Activated T-cell treated with anti-CD3 and anti-CD28 coated beads, Interleukin-2, amount 50 U/mL, for 4 hours (primary cell): Measurements from ENCODE around the gene LAMTOR4. TPM values are rescaled to one million over a fixed set of nuclear protein-coding genes. Genes with fewer than 3 reads are reported as not detected.

Experiments
- ATAC-seq, 2 donors: fragments of 200-7000 bp; cut with Tn5 transposase; one replicate each; pipeline ENCODE4 v1.10.0; 2021
- DNase-seq: peaks from one replicate; pipeline ENCODE4 v3.0.0-alpha.2; 2020
- H3K27me3 Mint-ChIP-seq: one replicate; pipeline ENCODE4 v1.8.0; 2021; ENCODE audit warnings: low read depth, mixed read lengths
- H3K36me3 Mint-ChIP-seq: one replicate; pipeline ENCODE4 v1.8.0; 2022; ENCODE audit warnings: mixed read lengths; ENCODE audit not compliant: insufficient read depth
- H3K4me1 Mint-ChIP-seq: one replicate; pipeline ENCODE4 v1.8.0; 2021; ENCODE audit warnings: low read depth, mixed read lengths
- H3K4me3 Mint-ChIP-seq: one replicate; pipeline ENCODE4 v1.8.0; 2021; ENCODE audit warnings: mild to moderate bottlenecking, moderate library complexity, mixed read lengths
- H3K9me3 Mint-ChIP-seq: one replicate; pipeline ENCODE4 v1.8.0; 2021; ENCODE audit warnings: mixed read lengths
- total RNA-seq, 3 donors: library from RNA; stranded (reverse); gene quantifications; one replicate each; pipeline ENCODE4 v1.2.1, GENCODE V29; 2021

LAMTOR4 gene
- total RNA-seq, 3 donors from 2014 or later = 109 to 119 (median 115) TPM

- Mint-ChIP-seq H3K27me3 (no peaks in the 10 kb centered on the region), H3K4me1 (peaks cover 55% of the 10 kb centered on the region), H3K9me3 (no peaks in the 10 kb centered on the region), H3K36me3 (peaks cover 19% of the 10 kb centered on the region), H3K4me3 (no peak overlapping the region)
- DNase-seq = no peak
- ATAC-seq = no peak
Observed at GRCh38 chr7:100155553-100156317, 7.0 kb downstream of the LAMTOR4 start.

GRCh38 chr7:100156331-100157068 lies 7.8 kb downstream of the LAMTOR4 start:
- H3K27me3 Mint-ChIP-seq = no peaks in the 10 kb centered on the region
- ATAC-seq (peak; percentile 16 to 25), DNase-seq (no peak)
- H3K4me3 Mint-ChIP-seq = peak overlapping the region; percentile 84
- peaks cover 19% of the 10 kb centered on the region for H3K36me3 Mint-ChIP-seq
- H3K4me1 Mint-ChIP-seq = peaks cover 53% of the 10 kb centered on the region
- no peaks in the 10 kb centered on the region for H3K9me3 Mint-ChIP-seq

- DNase-seq = no peak
- peak overlapping the region; percentile 84 for H3K4me3 Mint-ChIP-seq
- no peaks in the 10 kb centered on the region for H3K9me3 Mint-ChIP-seq
- H3K36me3 Mint-ChIP-seq = peaks cover 19% of the 10 kb centered on the region
- no peak for ATAC-seq
- H3K27me3 Mint-ChIP-seq = no peaks in the 10 kb centered on the region
- H3K4me1 Mint-ChIP-seq = peaks cover 51% of the 10 kb centered on the region
Observed at GRCh38 chr7:100157069-100157333, 8.3 kb downstream of the LAMTOR4 start.

- Mint-ChIP-seq H3K9me3 (no peaks in the 10 kb centered on the region), H3K36me3 (peaks cover 15% of the 10 kb centered on the region), H3K27me3 (no peaks in the 10 kb centered on the region), H3K4me3 (peak overlapping the region; percentile 84), H3K4me1 (peaks cover 46% of the 10 kb centered on the region)
- ATAC-seq (peak in 1 of 2 donors; percentile 13), DNase-seq (no peak)
Observed at GRCh38 chr7:100157334-100158228, 8.9 kb downstream of the LAMTOR4 start.

GRCh38 chr7:100158229-100159098 lies 9.7 kb downstream of the LAMTOR4 start, which contains the start of gene TRAPPC14:
Gene TRAPPC14, minus strand, starts transcription at chr7:100158723. Its CDS starts 224 bp downstream, at chr7:100158499.
- peak; percentile 89 for DNase-seq
- H3K4me1 Mint-ChIP-seq = peaks cover 52% of the 10 kb centered on the region
- no peaks in the 10 kb centered on the region for H3K27me3 Mint-ChIP-seq
- ATAC-seq = peak; percentile 91 to 92
- H3K36me3 Mint-ChIP-seq = peaks cover 14% of the 10 kb centered on the region
- no peaks in the 10 kb centered on the region for H3K9me3 Mint-ChIP-seq
- peak within 1 kb of the TSS; percentile 84 for H3K4me3 Mint-ChIP-seq

GRCh38 chr7:100159099-100159623 lies 10.4 kb downstream of the LAMTOR4 start:
- peaks cover 59% of the 10 kb centered on the region for H3K4me1 Mint-ChIP-seq

GRCh38 chr7:100160067-100160466 lies 11.3 kb downstream of the LAMTOR4 start:
- Mint-ChIP-seq H3K9me3 (no peaks in the 10 kb centered on the region), H3K4me1 (peaks cover 60% of the 10 kb centered on the region), H3K4me3 (no peak overlapping the region), H3K27me3 (no peaks in the 10 kb centered on the region), H3K36me3 (peaks cover 9% of the 10 kb centered on the region)
- ATAC-seq (no peak), DNase-seq (no peak)

More at GRCh38 chr7:100159099-100159623, 10.4 kb downstream of the LAMTOR4 start:
- Mint-ChIP-seq H3K9me3 (no peaks in the 10 kb centered on the region), H3K36me3 (peaks cover 11% of the 10 kb centered on the region), H3K4me3 (peak overlapping the region; percentile 81), H3K27me3 (no peaks in the 10 kb centered on the region)
- DNase-seq = no peak
- ATAC-seq = no peak

- H3K4me1 Mint-ChIP-seq = peaks cover 61% of the 10 kb centered on the region
- ATAC-seq (no peak), DNase-seq (no peak)
- H3K36me3 Mint-ChIP-seq = no peaks in the 10 kb centered on the region
- H3K9me3 Mint-ChIP-seq = no peaks in the 10 kb centered on the region
- H3K4me3 Mint-ChIP-seq = peak overlapping the region; percentile 42
- H3K27me3 Mint-ChIP-seq = peaks cover 7% of the 10 kb centered on the region
Observed at GRCh38 chr7:100163006-100163531, 14.4 kb downstream of the LAMTOR4 start.

GRCh38 chr7:100163871-100164270 lies 15.2 kb downstream of the LAMTOR4 start:
- DNase-seq (no peak), ATAC-seq (no peak)
- no peak overlapping the region for H3K4me3 Mint-ChIP-seq
- H3K27me3 Mint-ChIP-seq = peaks cover 13% of the 10 kb centered on the region
- no peaks in the 10 kb centered on the region for H3K9me3 Mint-ChIP-seq
- H3K4me1 Mint-ChIP-seq = peaks cover 67% of the 10 kb centered on the region
- H3K36me3 Mint-ChIP-seq = no peaks in the 10 kb centered on the region

- Mint-ChIP-seq H3K36me3 (no peaks in the 10 kb centered on the region), H3K9me3 (no peaks in the 10 kb centered on the region), H3K27me3 (peaks cover 17% of the 10 kb centered on the region), H3K4me1 (peaks cover 77% of the 10 kb centered on the region), H3K4me3 (peak overlapping the region; percentile 53)
- DNase-seq = no peak
- ATAC-seq = peak; percentile 22 to 36
Observed at GRCh38 chr7:100166317-100166940, 17.7 kb downstream of the LAMTOR4 start.

- no peak for DNase-seq
- Mint-ChIP-seq H3K4me1 (peaks cover 77% of the 10 kb centered on the region), H3K4me3 (peak overlapping the region; percentile 81), H3K9me3 (no peaks in the 10 kb centered on the region), H3K36me3 (no peaks in the 10 kb centered on the region), H3K27me3 (peaks cover 17% of the 10 kb centered on the region)
- ATAC-seq = peak in 1 of 2 donors; percentile 19
Observed at GRCh38 chr7:100166970-100167911, 18.5 kb downstream of the LAMTOR4 start.

- peaks cover 17% of the 10 kb centered on the region for H3K27me3 Mint-ChIP-seq
- peaks cover 73% of the 10 kb centered on the region for H3K4me1 Mint-ChIP-seq
- no peaks in the 10 kb centered on the region for H3K36me3 Mint-ChIP-seq
- H3K4me3 Mint-ChIP-seq = peak overlapping the region; percentile 81
- DNase-seq (no peak), ATAC-seq (peak in 1 of 2 donors; percentile 9)
- no peaks in the 10 kb centered on the region for H3K9me3 Mint-ChIP-seq
Observed at GRCh38 chr7:100167912-100168323, 19.2 kb downstream of the LAMTOR4 start.
